ENCODE measurements around the gene C1QTNF8. TPM values are rescaled to one million over a fixed set of nuclear protein-coding genes. Genes with fewer than 3 reads are reported as not detected.

Gene C1QTNF8
- total RNA-seq, 1 experiment from 2014 or later: 0.39 TPM

DNA sequence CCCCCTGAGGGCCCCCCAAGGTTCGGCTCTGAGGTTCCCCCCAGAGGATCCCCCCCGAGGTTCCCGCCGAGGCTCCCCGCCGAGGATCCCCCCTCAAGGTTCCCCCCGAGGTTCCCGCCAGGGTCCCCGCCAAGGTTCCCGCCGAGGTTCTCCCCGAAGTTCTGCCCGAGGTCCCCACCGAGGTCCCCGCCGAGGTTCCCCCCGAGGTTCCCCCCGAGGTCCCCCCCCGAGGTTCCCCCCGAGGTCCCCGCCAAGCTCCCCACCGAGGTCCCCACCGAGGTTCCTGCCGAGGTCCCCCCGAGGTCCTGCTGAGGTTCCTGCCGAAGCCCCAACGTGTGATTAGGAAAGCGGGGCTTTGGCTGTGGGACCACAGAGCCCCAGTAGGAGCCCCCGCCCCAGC is 55.7 kb downstream of the C1QTNF8 start:
- DNase-seq (ENCODE audit: low read depth, low spot score): no peak
- H3K4me1 ChIP-seq (ENCODE audit: control insufficient read depth, insufficient read depth, low read length): peaks cover 16% of the 10 kb centered on the region
- ATAC-seq: no peak
- intact Hi-C loops (cut with micrococcal nuclease; ENCODE audit: unreplicated experiment) (no loop called here), in situ Hi-C loops (cut with HindIII; ENCODE audit: low pct_unique_long_range_greater_than_20kb, low sequenced_read_pairs) (no loop called here)
- H3K9me3 ChIP-seq (ENCODE audit: control insufficient read depth, insufficient read depth, low read depth, low read length): no peaks in the 10 kb centered on the region
- no peaks in the 10 kb centered on the region for H3K36me3 ChIP-seq (ENCODE audit: control insufficient read depth, insufficient read depth, low read length)
- no TSS peak for BruUV-seq (replicated peaks)
- no peak overlapping the region for H3K4me3 ChIP-seq (ENCODE audit: low read depth in 2 of 2, low read length in 2 of 2)
- no peaks in the 10 kb centered on the region for H3K27me3 ChIP-seq (ENCODE audit: control insufficient read depth, insufficient read depth, low read length)
- no peak overlapping the region for H3K27ac ChIP-seq (ENCODE audit: low read length)
- TF ChIP-seq, protein P1, sequence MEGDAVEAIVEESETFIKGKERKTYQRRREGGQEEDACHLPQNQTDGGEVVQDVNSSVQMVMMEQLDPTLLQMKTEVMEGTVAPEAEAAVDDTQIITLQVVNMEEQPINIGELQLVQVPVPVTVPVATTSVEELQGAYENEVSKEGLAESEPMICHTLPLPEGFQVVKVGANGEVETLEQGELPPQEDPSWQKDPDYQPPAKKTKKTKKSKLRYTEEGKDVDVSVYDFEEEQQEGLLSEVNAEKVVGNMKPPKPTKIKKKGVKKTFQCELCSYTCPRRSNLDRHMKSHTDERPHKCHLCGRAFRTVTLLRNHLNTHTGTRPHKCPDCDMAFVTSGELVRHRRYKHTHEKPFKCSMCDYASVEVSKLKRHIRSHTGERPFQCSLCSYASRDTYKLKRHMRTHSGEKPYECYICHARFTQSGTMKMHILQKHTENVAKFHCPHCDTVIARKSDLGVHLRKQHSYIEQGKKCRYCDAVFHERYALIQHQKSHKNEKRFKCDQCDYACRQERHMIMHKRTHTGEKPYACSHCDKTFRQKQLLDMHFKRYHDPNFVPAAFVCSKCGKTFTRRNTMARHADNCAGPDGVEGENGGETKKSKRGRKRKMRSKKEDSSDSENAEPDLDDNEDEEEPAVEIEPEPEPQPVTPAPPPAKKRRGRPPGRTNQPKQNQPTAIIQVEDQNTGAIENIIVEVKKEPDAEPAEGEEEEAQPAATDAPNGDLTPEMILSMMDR (IDR thresholded peaks at IDR 0.05): no peak
- TF ChIP-seq, protein P2, sequence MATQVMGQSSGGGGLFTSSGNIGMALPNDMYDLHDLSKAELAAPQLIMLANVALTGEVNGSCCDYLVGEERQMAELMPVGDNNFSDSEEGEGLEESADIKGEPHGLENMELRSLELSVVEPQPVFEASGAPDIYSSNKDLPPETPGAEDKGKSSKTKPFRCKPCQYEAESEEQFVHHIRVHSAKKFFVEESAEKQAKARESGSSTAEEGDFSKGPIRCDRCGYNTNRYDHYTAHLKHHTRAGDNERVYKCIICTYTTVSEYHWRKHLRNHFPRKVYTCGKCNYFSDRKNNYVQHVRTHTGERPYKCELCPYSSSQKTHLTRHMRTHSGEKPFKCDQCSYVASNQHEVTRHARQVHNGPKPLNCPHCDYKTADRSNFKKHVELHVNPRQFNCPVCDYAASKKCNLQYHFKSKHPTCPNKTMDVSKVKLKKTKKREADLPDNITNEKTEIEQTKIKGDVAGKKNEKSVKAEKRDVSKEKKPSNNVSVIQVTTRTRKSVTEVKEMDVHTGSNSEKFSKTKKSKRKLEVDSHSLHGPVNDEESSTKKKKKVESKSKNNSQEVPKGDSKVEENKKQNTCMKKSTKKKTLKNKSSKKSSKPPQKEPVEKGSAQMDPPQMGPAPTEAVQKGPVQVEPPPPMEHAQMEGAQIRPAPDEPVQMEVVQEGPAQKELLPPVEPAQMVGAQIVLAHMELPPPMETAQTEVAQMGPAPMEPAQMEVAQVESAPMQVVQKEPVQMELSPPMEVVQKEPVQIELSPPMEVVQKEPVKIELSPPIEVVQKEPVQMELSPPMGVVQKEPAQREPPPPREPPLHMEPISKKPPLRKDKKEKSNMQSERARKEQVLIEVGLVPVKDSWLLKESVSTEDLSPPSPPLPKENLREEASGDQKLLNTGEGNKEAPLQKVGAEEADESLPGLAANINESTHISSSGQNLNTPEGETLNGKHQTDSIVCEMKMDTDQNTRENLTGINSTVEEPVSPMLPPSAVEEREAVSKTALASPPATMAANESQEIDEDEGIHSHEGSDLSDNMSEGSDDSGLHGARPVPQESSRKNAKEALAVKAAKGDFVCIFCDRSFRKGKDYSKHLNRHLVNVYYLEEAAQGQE (IDR thresholded peaks at IDR 0.05; ENCODE audit: insufficient read depth in 1 of 2, low read depth in 2 of 2, low read length in 1 of 2): no peak
- no peak for TF ChIP-seq POLR2AphosphoS5 (IDR thresholded peaks at IDR 0.05; ENCODE audit: low read depth, low read length)
- TF ChIP-seq SIN3A (IDR thresholded peaks at IDR 0.05; ENCODE audit: borderline replicate concordance, insufficient read depth, low read depth, low read length): no peak
- no peak for TF ChIP-seq TCF7L2 (IDR thresholded peaks at IDR 0.05; ENCODE audit: low read depth, low read length)
- CTCF ChIA-PET: interaction anchor here (0.9 kb wide), 1 partner anchor 17 kb away, joined by 12 read pairs; no protein-coding TSS in a partner anchor
- POLR2A ChIA-PET: no interaction called here

DNA sequence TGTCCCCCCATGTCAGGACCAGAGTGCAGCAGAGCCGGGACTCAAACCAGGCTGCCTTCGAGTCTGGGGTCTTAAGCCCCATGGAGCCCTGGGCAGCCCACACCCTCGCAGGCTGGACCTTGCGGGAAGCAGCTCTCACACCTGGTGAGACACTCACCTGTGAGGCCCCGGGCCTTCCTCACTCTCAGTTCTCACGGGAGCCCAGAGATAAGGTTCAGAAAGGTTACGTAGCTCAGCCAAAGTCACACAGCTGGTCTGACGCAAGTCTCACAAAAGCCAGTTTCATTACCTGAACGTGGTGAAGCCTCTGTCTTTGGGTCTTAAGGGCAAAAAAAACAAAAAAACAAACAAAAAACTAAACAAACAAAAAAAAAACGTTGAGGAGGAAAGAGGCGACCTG is 56.3 kb downstream of the C1QTNF8 start:
- H3K9me3 ChIP-seq (ENCODE audit: control insufficient read depth, insufficient read depth, low read depth, low read length): no peaks in the 10 kb centered on the region
- ATAC-seq (no peak), DNase-seq (ENCODE audit: low read depth, low spot score) (no peak)
- TF ChIP-seq, protein P1 (IDR thresholded peaks at IDR 0.05): no peak
- no peak for TF ChIP-seq SIN3A (IDR thresholded peaks at IDR 0.05; ENCODE audit: borderline replicate concordance, insufficient read depth, low read depth, low read length)
- no peak for TF ChIP-seq TCF7L2 (IDR thresholded peaks at IDR 0.05; ENCODE audit: low read depth, low read length)
- TF ChIP-seq POLR2AphosphoS5 (IDR thresholded peaks at IDR 0.05; ENCODE audit: low read depth, low read length): no peak
- TF ChIP-seq, protein P2 (IDR thresholded peaks at IDR 0.05; ENCODE audit: insufficient read depth in 1 of 2, low read depth in 2 of 2, low read length in 1 of 2): no peak
- H3K4me1 ChIP-seq (ENCODE audit: control insufficient read depth, insufficient read depth, low read length): peaks cover 16% of the 10 kb centered on the region
- no peak overlapping the region for H3K27ac ChIP-seq (ENCODE audit: low read length)
- BruUV-seq (replicated peaks): no TSS peak
- ChIA-PET POLR2A (no interaction called here), CTCF (no interaction called here)
- in situ Hi-C loops (cut with HindIII; ENCODE audit: low pct_unique_long_range_greater_than_20kb, low sequenced_read_pairs) (no loop called here), intact Hi-C loops (cut with micrococcal nuclease; ENCODE audit: unreplicated experiment) (no loop called here)
- no peaks in the 10 kb centered on the region for H3K27me3 ChIP-seq (ENCODE audit: control insufficient read depth, insufficient read depth, low read length)
- H3K36me3 ChIP-seq (ENCODE audit: control insufficient read depth, insufficient read depth, low read length): no peaks in the 10 kb centered on the region
- no peak overlapping the region for H3K4me3 ChIP-seq (ENCODE audit: low read depth in 2 of 2, low read length in 2 of 2)
